ENCODE results near the gene SMPDL3A.
"Not testable (repeated sequence)": the region's sequence is repeated elsewhere in the genome, so short reads cannot be mapped to it uniquely, and the experiment has no call there.

The SMPDL3A gene

GRCh38 chr6:122789182-122790027, at the start of gene SMPDL3A:
TSS of gene SMPDL3A (plus strand) at chr6:122789258. CDS start at chr6:122789347, 89 bp downstream.
- peak in 55 of 56 donors; percentile 24 to 92 (median 78) for DNase-seq

GRCh38 chr6:122740091-122740490, 49.0 kb upstream of the SMPDL3A start:
- DNase-seq, result no peak

- DNase-seq, result no peak
These were observed 48.1 kb upstream of the SMPDL3A start for GRCh38 chr6:122740936-122741335.

- not testable (repeated sequence) for DNase-seq
These were observed 44.8 kb upstream of the SMPDL3A start for GRCh38 chr6:122744247-122744646.

- DNase-seq, result not testable (repeated sequence)
These were observed 44.2 kb upstream of the SMPDL3A start for GRCh38 chr6:122744856-122745255.

GRCh38 chr6:122746688-122747087, 42.4 kb upstream of the SMPDL3A start:
- no peak for DNase-seq

GRCh38 chr6:122747573-122747972, 41.5 kb upstream of the SMPDL3A start:
- DNase-seq, result no peak

GRCh38 chr6:122748945-122749344, 40.1 kb upstream of the SMPDL3A start:
- DNase-seq, result not testable (repeated sequence)

GRCh38 chr6:122749451-122750050, 39.5 kb upstream of the SMPDL3A start:
- no peak for DNase-seq

GRCh38 chr6:122751326-122751725, 37.7 kb upstream of the SMPDL3A start:
- DNase-seq, result no peak

- DNase-seq, result no peak
These were observed 36.6 kb upstream of the SMPDL3A start for GRCh38 chr6:122752459-122752858.

- no peak for DNase-seq
These were observed 35.9 kb upstream of the SMPDL3A start for GRCh38 chr6:122753000-122753687.

GRCh38 chr6:122753688-122754056, 35.4 kb upstream of the SMPDL3A start:
- DNase-seq, result peak in 8 of 56 donors; percentile 2 to 38 (median 24)

GRCh38 chr6:122754191-122754731, 34.8 kb upstream of the SMPDL3A start:
- no peak for DNase-seq

- no peak for DNase-seq
These were observed 33.2 kb upstream of the SMPDL3A start for GRCh38 chr6:122755901-122756300.

GRCh38 chr6:122758927-122759334, 30.1 kb upstream of the SMPDL3A start:
- DNase-seq, result no peak

GRCh38 chr6:122760330-122760729, 28.7 kb upstream of the SMPDL3A start:
- DNase-seq, result no peak

GRCh38 chr6:122766256-122766655, 22.8 kb upstream of the SMPDL3A start:
- no peak for DNase-seq

GRCh38 chr6:122770835-122771601, 18.0 kb upstream of the SMPDL3A start:
- peak in 1 of 56 donors; percentile 15 for DNase-seq

GRCh38 chr6:122772724-122773415, 16.2 kb upstream of the SMPDL3A start:
- no peak for DNase-seq

Measured in nucleus accumbens (tissue), 56 donors.